SIG-M5 treated with dmso at 0.1 percent for 504 hours (cell line): ENCODE measurements around the gene MGMT.

Experiments
- DNase-seq: peaks from one replicate; lab custom pipeline; 2025; ENCODE audit not compliant: unreplicated experiment; lab: John Stamatoyannopoulos, UW

MGMT gene

GRCh38 chr10:129646973-129647372, 179.9 kb downstream of the MGMT start:
- no peak for DNase-seq

GRCh38 chr10:129647590-129647989, 180.5 kb downstream of the MGMT start:
- no peak for DNase-seq

GRCh38 chr10:129648856-129649255, 181.8 kb downstream of the MGMT start:
- no peak for DNase-seq

GRCh38 chr10:129652021-129652420, 185.0 kb downstream of the MGMT start:
- no peak for DNase-seq

- no peak for DNase-seq
These were observed 185.6 kb downstream of the MGMT start for GRCh38 chr10:129652521-129653201.

- no peak for DNase-seq
These were observed 186.4 kb downstream of the MGMT start for GRCh38 chr10:129653428-129653827.

GRCh38 chr10:129653861-129654260, 186.8 kb downstream of the MGMT start:
- no peak for DNase-seq

- no peak for DNase-seq
These were observed 187.4 kb downstream of the MGMT start for GRCh38 chr10:129654461-129654860.

- DNase-seq: no peak
These were observed 188.1 kb downstream of the MGMT start for GRCh38 chr10:129655007-129655678.

GRCh38 chr10:129655679-129656031, 188.6 kb downstream of the MGMT start:
- DNase-seq: no peak

- DNase-seq: no peak
These were observed 189.6 kb downstream of the MGMT start for GRCh38 chr10:129656642-129657041.

GRCh38 chr10:129657297-129658017, 190.4 kb downstream of the MGMT start:
- DNase-seq: no peak

- no peak for DNase-seq
These were observed 191.5 kb downstream of the MGMT start for GRCh38 chr10:129658376-129659072.

GRCh38 chr10:129659508-129660268, 192.6 kb downstream of the MGMT start:
- no peak for DNase-seq

- no peak for DNase-seq
These were observed 193.5 kb downstream of the MGMT start for GRCh38 chr10:129660569-129660968.

- no peak for DNase-seq
These were observed 195.4 kb downstream of the MGMT start for GRCh38 chr10:129662426-129662825.

- DNase-seq: no peak
These were observed 203.1 kb downstream of the MGMT start for GRCh38 chr10:129670124-129670523.

GRCh38 chr10:129673292-129673691, 206.3 kb downstream of the MGMT start:
- DNase-seq: no peak

GRCh38 chr10:129675027-129675769, 208.2 kb downstream of the MGMT start:
- DNase-seq: no peak

GRCh38 chr10:129676014-129676413, 209.0 kb downstream of the MGMT start:
- DNase-seq: no peak
